ENCODE results near the gene TBX4. TPM values are rescaled to one million over a fixed set of nuclear protein-coding genes. Genes with fewer than 3 reads are reported as not detected.

TBX4 gene
- total and polyA plus RNA-seq, 2 of the 13 experiments (the other 11 are each of a cell fraction or from before 2014, with no cell fraction given): 0.11 to 1.1 TPM

DNA sequence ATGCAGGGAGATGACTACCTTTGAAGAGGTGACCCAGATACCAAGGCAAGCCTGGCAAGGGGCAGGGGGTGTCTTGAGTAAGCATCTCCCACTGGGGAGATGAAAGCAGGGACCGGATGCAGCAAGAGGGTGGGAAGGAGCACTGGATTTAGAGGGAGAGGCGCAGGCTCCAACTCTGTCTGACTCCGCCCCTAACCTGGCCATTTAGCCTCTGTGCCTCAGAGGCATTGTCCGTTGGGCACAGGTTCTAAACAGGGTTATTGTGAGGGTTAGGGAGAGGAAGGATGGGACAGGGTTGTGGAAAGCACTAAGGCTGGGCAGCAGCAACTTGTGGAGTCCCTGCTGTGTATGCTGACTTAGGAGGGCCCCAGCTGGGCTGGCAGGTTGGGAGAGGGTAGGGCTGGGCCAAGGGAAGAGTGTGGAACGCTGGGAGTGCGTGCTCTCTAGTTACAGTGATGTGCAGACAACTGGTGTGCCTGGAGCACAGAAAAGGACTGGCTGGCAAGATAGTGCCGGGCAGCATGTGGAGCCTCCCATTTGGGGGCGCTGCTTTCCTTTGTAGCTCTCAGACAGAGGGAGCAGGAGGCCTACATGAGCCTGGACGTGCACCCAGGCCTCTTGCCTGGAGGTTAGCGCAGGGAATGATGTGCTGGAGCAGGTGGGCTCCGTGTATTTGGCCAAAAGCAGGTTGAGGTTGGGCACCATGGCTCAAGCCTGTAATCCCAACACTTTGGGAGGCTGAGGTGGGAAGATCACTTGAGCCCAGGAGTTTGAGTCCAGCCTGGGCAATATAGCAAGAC is 26.3 kb upstream of the TBX4 start (continued):
- TF ChIP-seq HIVEP1 (CRISPR knock-in tag; IDR thresholded peaks at IDR 0.05) (no peak), KLF9 (CRISPR knock-in tag; IDR thresholded peaks at IDR 0.05; ENCODE audit: low read depth) (no peak), ZNF562 (CRISPR knock-in tag; IDR thresholded peaks at IDR 0.05; ENCODE audit: borderline replicate concordance) (no peak), AKAP8 (CRISPR knock-in tag; IDR thresholded peaks at IDR 0.05) (no peak), ZNF878 (CRISPR knock-in tag; IDR thresholded peaks at IDR 0.05) (no peak), GABPB1 (CRISPR knock-in tag; IDR thresholded peaks at IDR 0.05) (0 out of 2 replicates have a peak, but pooled peaks have one; percentile 20), PAX8 (CRISPR knock-in tag; IDR thresholded peaks at IDR 0.05; ENCODE audit: borderline replicate concordance) (no peak), MTA3 (CRISPR knock-in tag; IDR thresholded peaks at IDR 0.05) (no peak), TAF15 (IDR thresholded peaks at IDR 0.05; ENCODE audit: low read depth, low read length, poor library complexity, severe bottlenecking) (no peak), ZNF446 (CRISPR knock-in tag; IDR thresholded peaks at IDR 0.05) (no peak), ZNF788 (CRISPR knock-in tag; IDR thresholded peaks at IDR 0.05; ENCODE audit: borderline replicate concordance) (no peak)
- TF ChIP-seq, protein P1, sequence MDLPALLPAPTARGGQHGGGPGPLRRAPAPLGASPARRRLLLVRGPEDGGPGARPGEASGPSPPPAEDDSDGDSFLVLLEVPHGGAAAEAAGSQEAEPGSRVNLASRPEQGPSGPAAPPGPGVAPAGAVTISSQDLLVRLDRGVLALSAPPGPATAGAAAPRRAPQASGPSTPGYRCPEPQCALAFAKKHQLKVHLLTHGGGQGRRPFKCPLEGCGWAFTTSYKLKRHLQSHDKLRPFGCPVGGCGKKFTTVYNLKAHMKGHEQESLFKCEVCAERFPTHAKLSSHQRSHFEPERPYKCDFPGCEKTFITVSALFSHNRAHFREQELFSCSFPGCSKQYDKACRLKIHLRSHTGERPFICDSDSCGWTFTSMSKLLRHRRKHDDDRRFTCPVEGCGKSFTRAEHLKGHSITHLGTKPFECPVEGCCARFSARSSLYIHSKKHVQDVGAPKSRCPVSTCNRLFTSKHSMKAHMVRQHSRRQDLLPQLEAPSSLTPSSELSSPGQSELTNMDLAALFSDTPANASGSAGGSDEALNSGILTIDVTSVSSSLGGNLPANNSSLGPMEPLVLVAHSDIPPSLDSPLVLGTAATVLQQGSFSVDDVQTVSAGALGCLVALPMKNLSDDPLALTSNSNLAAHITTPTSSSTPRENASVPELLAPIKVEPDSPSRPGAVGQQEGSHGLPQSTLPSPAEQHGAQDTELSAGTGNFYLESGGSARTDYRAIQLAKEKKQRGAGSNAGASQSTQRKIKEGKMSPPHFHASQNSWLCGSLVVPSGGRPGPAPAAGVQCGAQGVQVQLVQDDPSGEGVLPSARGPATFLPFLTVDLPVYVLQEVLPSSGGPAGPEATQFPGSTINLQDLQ (CRISPR knock-in tag; IDR thresholded peaks at IDR 0.05): no peak
- TF ChIP-seq, protein P2, sequence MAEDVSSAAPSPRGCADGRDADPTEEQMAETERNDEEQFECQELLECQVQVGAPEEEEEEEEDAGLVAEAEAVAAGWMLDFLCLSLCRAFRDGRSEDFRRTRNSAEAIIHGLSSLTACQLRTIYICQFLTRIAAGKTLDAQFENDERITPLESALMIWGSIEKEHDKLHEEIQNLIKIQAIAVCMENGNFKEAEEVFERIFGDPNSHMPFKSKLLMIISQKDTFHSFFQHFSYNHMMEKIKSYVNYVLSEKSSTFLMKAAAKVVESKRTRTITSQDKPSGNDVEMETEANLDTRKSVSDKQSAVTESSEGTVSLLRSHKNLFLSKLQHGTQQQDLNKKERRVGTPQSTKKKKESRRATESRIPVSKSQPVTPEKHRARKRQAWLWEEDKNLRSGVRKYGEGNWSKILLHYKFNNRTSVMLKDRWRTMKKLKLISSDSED (CRISPR knock-in tag; IDR thresholded peaks at IDR 0.05): no peak
- TF ChIP-seq, protein P3, sequence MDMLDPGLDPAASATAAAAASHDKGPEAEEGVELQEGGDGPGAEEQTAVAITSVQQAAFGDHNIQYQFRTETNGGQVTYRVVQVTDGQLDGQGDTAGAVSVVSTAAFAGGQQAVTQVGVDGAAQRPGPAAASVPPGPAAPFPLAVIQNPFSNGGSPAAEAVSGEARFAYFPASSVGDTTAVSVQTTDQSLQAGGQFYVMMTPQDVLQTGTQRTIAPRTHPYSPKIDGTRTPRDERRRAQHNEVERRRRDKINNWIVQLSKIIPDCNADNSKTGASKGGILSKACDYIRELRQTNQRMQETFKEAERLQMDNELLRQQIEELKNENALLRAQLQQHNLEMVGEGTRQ (IDR thresholded peaks at IDR 0.05; ENCODE audit: low read depth, low read length): no peak
- TF ChIP-seq, protein P3 (CRISPR knock-in tag; IDR thresholded peaks at IDR 0.05; ENCODE audit: borderline replicate concordance): no peak
- TF ChIP-seq, protein P4, sequence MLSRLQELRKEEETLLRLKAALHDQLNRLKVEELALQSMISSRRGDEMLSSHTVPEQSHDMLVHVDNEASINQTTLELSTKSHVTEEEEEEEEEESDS (CRISPR knock-in tag; IDR thresholded peaks at IDR 0.05; ENCODE audit: borderline replicate concordance): no peak
- TF ChIP-seq, protein P5, sequence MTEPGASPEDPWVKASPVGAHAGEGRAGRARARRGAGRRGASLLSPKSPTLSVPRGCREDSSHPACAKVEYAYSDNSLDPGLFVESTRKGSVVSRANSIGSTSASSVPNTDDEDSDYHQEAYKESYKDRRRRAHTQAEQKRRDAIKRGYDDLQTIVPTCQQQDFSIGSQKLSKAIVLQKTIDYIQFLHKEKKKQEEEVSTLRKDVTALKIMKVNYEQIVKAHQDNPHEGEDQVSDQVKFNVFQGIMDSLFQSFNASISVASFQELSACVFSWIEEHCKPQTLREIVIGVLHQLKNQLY (CRISPR knock-in tag; IDR thresholded peaks at IDR 0.05): no peak
- TF ChIP-seq, protein P6, sequence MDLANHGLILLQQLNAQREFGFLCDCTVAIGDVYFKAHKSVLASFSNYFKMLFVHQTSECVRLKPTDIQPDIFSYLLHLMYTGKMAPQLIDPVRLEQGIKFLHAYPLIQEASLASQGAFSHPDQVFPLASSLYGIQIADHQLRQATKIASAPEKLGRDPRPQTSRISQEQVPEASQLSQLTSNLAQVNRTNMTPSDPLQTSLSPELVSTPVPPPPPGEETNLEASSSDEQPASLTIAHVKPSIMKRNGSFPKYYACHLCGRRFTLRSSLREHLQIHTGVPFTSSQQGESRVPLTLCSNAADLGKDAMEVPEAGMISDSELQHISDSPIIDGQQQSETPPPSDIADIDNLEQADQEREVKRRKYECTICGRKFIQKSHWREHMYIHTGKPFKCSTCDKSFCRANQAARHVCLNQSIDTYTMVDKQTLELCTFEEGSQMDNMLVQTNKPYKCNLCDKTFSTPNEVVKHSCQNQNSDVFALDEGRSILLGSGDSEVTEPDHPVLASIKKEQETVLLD (CRISPR knock-in tag; IDR thresholded peaks at IDR 0.05; ENCODE audit: low read depth): no peak
- TF ChIP-seq, protein P7, sequence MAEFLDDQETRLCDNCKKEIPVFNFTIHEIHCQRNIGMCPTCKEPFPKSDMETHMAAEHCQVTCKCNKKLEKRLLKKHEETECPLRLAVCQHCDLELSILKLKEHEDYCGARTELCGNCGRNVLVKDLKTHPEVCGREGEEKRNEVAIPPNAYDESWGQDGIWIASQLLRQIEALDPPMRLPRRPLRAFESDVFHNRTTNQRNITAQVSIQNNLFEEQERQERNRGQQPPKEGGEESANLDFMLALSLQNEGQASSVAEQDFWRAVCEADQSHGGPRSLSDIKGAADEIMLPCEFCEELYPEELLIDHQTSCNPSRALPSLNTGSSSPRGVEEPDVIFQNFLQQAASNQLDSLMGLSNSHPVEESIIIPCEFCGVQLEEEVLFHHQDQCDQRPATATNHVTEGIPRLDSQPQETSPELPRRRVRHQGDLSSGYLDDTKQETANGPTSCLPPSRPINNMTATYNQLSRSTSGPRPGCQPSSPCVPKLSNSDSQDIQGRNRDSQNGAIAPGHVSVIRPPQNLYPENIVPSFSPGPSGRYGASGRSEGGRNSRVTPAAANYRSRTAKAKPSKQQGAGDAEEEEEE (CRISPR knock-in tag; IDR thresholded peaks at IDR 0.05; ENCODE audit: borderline replicate concordance): no peak

All from HepG2 (cell line).